ENCODE results near the gene SLC6A16. TPM values are rescaled to one million over a fixed set of nuclear protein-coding genes. Genes with fewer than 3 reads are reported as not detected.
"Not testable (repeated sequence)": the region's sequence is repeated elsewhere in the genome, so short reads cannot be mapped to it uniquely, and the experiment has no call there.

The SLC6A16 gene
- total RNA-seq, 1 donor from 2014 or later = 1.3 TPM

DNA sequence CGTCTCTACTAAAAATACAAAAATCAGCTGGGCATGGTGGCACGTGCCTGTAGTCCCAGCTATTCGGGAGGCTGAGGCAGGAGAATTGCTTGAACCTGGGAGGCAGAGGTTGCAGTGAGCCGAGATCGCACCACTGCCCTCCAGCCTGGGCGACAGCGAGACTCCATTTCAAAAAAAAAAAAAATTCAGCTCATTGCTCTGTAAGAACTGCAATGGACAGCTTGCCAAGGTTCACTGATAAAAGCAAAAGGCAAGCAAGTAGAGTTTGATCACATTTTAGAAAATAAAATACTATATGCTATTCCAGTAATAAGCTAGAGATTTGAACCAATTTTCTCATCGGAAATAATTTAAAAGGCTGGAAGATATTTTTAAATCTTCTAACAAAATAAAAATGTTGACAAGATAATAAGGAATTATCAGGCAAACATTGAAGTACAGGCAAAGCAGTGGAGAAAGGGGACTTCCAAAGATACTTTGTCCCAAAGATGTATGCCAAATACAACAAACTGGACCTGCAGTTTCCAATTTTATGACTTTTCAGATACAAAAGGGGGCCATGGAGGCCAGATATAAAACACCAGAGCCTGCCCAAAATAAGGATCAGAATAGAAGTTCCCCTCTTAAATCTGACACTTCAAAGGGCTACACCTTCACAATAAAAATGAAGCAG lies 29.6 kb downstream of the SLC6A16 start:
- intact Hi-C loops (cut with micrococcal nuclease) = no loop called here
- Mint-ChIP-seq H3K36me3 (ENCODE audit: low read depth) (no peaks in the 10 kb centered on the region), H3K27ac (no peak overlapping the region), H3K9me3 (no peaks in the 10 kb centered on the region), H3K4me1 (peaks cover 1% of the 10 kb centered on the region), H3K27me3 (peaks cover 10% of the 10 kb centered on the region), H3K4me3 (no peak overlapping the region)
- no peak for DNase-seq

- peaks cover 8% of the 10 kb centered on the region for H3K27me3 Mint-ChIP-seq
- no peaks in the 10 kb centered on the region for H3K4me1 Mint-ChIP-seq
- no peaks in the 10 kb centered on the region for H3K9me3 Mint-ChIP-seq
- H3K27ac Mint-ChIP-seq = no peak overlapping the region
- intact Hi-C loops (cut with micrococcal nuclease) = no loop called here
- DNase-seq = no peak
- H3K4me3 Mint-ChIP-seq = no peak overlapping the region
- no peaks in the 10 kb centered on the region for H3K36me3 Mint-ChIP-seq (ENCODE audit: low read depth)
These were observed 30.6 kb downstream of the SLC6A16 start for GRCh38 chr19:49294401-49294800.

GRCh38 chr19:49290517-49290916 lies 34.5 kb downstream of the SLC6A16 start:
- H3K36me3 Mint-ChIP-seq (ENCODE audit: low read depth) = no peaks in the 10 kb centered on the region
- H3K27me3 Mint-ChIP-seq = peaks cover 4% of the 10 kb centered on the region
- no peak overlapping the region for H3K4me3 Mint-ChIP-seq
- no peaks in the 10 kb centered on the region for H3K4me1 Mint-ChIP-seq
- H3K27ac Mint-ChIP-seq = no peak overlapping the region
- no peak for DNase-seq
- intact Hi-C loops (cut with micrococcal nuclease) = no loop called here
- H3K9me3 Mint-ChIP-seq = no peaks in the 10 kb centered on the region

- H3K4me3 Mint-ChIP-seq; DNase-seq; H3K4me1 Mint-ChIP-seq; H3K27ac Mint-ChIP-seq; H3K36me3 Mint-ChIP-seq (ENCODE audit: low read depth); intact Hi-C loops (cut with micrococcal nuclease); H3K9me3 Mint-ChIP-seq; H3K27me3 Mint-ChIP-seq: not testable (repeated sequence)
These were observed 35.7 kb downstream of the SLC6A16 start for GRCh38 chr19:49289286-49289685.

- intact Hi-C loops (cut with micrococcal nuclease); H3K27ac Mint-ChIP-seq; H3K4me3 Mint-ChIP-seq; H3K4me1 Mint-ChIP-seq; H3K9me3 Mint-ChIP-seq; DNase-seq; H3K27me3 Mint-ChIP-seq; H3K36me3 Mint-ChIP-seq (ENCODE audit: low read depth): not testable (repeated sequence)
These were observed 36.8 kb downstream of the SLC6A16 start for GRCh38 chr19:49288205-49288604.

DNA sequence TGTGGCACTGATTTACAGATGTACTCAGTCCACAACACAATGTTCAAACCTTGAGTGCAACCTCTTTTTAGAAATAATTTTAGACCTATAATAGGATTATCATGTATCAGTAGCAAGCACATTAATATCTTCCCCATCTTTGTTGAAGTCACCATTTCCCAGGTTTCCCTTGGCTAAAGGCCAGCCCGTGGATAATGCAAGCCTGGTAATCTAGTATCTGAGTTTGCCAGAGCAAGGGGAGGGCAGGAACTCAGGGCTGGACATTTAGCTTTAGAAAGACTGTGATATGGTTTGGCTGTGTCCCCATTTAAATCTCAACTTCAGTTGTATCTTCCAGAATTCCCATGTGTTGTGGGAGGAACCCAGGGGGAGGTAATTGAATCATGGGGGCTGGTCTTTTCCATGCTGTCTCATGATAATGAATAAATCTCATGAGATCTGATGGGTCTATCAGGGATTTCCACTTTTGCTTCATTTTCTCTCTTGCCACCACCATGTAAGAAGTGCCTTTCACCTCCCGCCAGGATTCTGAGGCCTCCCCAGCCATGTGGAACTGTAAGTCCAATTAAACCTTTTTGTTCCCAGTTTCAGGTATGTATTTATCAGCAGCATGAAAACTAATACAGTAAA lies 37.7 kb downstream of the SLC6A16 start:
- no peak overlapping the region for H3K27ac Mint-ChIP-seq
- peaks cover 4% of the 10 kb centered on the region for H3K27me3 Mint-ChIP-seq
- H3K4me3 Mint-ChIP-seq = no peak overlapping the region
- no peaks in the 10 kb centered on the region for H3K4me1 Mint-ChIP-seq
- H3K36me3 Mint-ChIP-seq (ENCODE audit: low read depth) = no peaks in the 10 kb centered on the region
- intact Hi-C loops (cut with micrococcal nuclease) = no loop called here
- DNase-seq = no peak
- H3K9me3 Mint-ChIP-seq = no peaks in the 10 kb centered on the region

- no peak overlapping the region for H3K4me3 Mint-ChIP-seq
- no peak overlapping the region for H3K27ac Mint-ChIP-seq
- intact Hi-C loops (cut with micrococcal nuclease) = no loop called here
- H3K27me3 Mint-ChIP-seq = peaks cover 5% of the 10 kb centered on the region
- H3K36me3 Mint-ChIP-seq (ENCODE audit: low read depth) = no peaks in the 10 kb centered on the region
- DNase-seq = no peak
- no peaks in the 10 kb centered on the region for H3K9me3 Mint-ChIP-seq
- H3K4me1 Mint-ChIP-seq = no peaks in the 10 kb centered on the region
These were observed 42.8 kb downstream of the SLC6A16 start for GRCh38 chr19:49282184-49282583.

- DNase-seq = no peak
- Mint-ChIP-seq H3K9me3 (no peaks in the 10 kb centered on the region), H3K4me3 (no peak overlapping the region), H3K4me1 (peaks cover 3% of the 10 kb centered on the region), H3K36me3 (ENCODE audit: low read depth) (no peaks in the 10 kb centered on the region), H3K27me3 (peaks cover 22% of the 10 kb centered on the region), H3K27ac (no peak overlapping the region)
- intact Hi-C loops (cut with micrococcal nuclease) = no loop called here
These were observed 52.8 kb downstream of the SLC6A16 start for GRCh38 chr19:49272204-49272603.

DNA sequence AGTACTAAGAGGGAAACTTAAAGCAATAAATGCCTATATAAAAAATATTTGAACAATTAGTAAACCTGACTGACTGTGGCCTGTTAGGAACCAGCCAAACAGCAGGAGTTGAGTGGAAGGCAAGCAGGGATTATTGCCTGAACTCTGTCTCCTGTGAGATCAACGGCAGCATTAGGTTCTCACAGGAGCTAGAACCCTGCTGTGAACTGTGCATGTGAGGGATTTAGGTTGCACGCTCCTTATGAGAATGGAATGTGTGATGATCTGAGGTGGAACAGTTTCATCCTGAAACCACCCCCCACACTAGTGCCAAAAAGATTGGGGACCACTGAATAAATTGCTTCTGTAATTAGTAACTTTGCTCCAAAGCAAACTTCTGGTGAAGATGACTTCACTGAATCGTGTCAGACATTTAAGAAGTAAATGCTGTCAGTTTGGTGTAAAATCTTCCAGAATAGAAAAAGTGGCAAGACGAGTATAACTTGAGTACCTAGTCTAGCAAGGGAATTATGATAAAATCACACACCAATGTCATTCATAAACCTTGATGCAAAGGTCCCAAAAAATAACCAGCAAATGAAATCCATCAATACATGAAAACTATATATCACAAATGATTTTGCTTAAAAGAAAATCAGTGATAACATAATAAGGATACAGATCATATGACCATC lies 53.8 kb downstream of the SLC6A16 start:
- H3K36me3 Mint-ChIP-seq (ENCODE audit: low read depth) = no peaks in the 10 kb centered on the region
- peaks cover 20% of the 10 kb centered on the region for H3K27me3 Mint-ChIP-seq
- no peak for DNase-seq
- no peaks in the 10 kb centered on the region for H3K9me3 Mint-ChIP-seq
- H3K27ac Mint-ChIP-seq = no peak overlapping the region
- peaks cover 3% of the 10 kb centered on the region for H3K4me1 Mint-ChIP-seq
- intact Hi-C loops (cut with micrococcal nuclease) = no loop called here
- no peak overlapping the region for H3K4me3 Mint-ChIP-seq

DNA sequence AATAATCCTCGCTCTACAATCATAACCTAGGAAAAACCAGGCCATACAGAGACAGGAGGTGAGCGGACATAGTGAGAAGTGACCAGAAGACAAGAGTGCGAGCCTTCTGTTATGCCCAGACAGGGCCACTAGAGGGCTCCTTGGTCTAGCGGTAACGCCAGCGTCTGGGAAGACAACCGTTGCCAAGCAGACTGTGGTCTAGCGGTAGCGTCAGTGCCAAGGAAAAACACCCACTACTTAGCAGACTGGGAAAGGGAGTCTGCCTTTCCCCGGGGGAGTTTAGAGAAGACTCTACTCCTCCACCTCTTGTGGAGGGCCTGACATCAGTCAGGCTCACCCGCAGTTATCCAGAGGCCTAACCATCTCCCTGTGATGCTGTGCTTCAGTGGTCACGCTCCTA lies 58.6 kb downstream of the SLC6A16 start:
- H3K27ac Mint-ChIP-seq; H3K4me3 Mint-ChIP-seq; H3K9me3 Mint-ChIP-seq; H3K4me1 Mint-ChIP-seq; H3K36me3 Mint-ChIP-seq (ENCODE audit: low read depth): not testable (repeated sequence)
- intact Hi-C loops (cut with micrococcal nuclease) = loop anchor here (1.0 kb wide), 2 partner anchors 62 to 204 kb away; no protein-coding TSS in a partner anchor
- peak; percentile 87 for DNase-seq
- peaks cover 20% of the 10 kb centered on the region for H3K27me3 Mint-ChIP-seq

- Mint-ChIP-seq H3K27me3 (peaks cover 16% of the 10 kb centered on the region), H3K36me3 (ENCODE audit: low read depth) (no peaks in the 10 kb centered on the region), H3K4me1 (no peaks in the 10 kb centered on the region), H3K4me3 (no peak overlapping the region), H3K9me3 (peaks cover 4% of the 10 kb centered on the region), H3K27ac (no peak overlapping the region)
- DNase-seq = no peak
- intact Hi-C loops (cut with micrococcal nuclease) = no loop called here
These were observed 60.7 kb downstream of the SLC6A16 start for GRCh38 chr19:49264258-49264657.

- peaks cover 2% of the 10 kb centered on the region for H3K36me3 Mint-ChIP-seq (ENCODE audit: low read depth)
- peaks cover 14% of the 10 kb centered on the region for H3K27me3 Mint-ChIP-seq
- no peak for DNase-seq
- no peak overlapping the region for H3K27ac Mint-ChIP-seq
- H3K4me3 Mint-ChIP-seq = no peak overlapping the region
- no peaks in the 10 kb centered on the region for H3K4me1 Mint-ChIP-seq
- H3K9me3 Mint-ChIP-seq = peaks cover 4% of the 10 kb centered on the region
- intact Hi-C loops (cut with micrococcal nuclease) = no loop called here
These were observed 63.4 kb downstream of the SLC6A16 start for GRCh38 chr19:49261602-49262001.

DNA sequence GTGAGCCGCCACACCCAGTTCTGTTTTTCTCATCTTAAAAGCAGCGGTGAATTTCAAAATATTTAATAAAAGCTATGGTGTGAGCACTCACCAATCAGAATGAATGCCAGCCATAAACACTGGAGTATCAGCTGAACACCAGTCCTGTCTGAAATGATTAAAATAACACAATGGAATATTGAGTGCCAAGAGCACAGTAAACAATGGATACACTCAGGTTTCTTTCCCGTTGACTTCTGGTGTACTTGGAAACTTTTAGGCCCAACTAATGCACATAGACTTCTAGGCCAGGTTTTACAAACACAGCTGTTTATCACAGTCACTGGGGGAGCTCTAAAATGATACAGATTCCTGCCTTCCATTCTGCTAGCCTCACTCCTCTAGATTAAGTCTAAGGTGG lies 68.3 kb downstream of the SLC6A16 start:
- peaks cover 4% of the 10 kb centered on the region for H3K9me3 Mint-ChIP-seq
- peaks cover 2% of the 10 kb centered on the region for H3K36me3 Mint-ChIP-seq (ENCODE audit: low read depth)
- no peak overlapping the region for H3K27ac Mint-ChIP-seq
- intact Hi-C loops (cut with micrococcal nuclease) = no loop called here
- DNase-seq = no peak
- H3K4me1 Mint-ChIP-seq = no peaks in the 10 kb centered on the region
- H3K4me3 Mint-ChIP-seq = no peak overlapping the region
- peaks cover 4% of the 10 kb centered on the region for H3K27me3 Mint-ChIP-seq

DNA sequence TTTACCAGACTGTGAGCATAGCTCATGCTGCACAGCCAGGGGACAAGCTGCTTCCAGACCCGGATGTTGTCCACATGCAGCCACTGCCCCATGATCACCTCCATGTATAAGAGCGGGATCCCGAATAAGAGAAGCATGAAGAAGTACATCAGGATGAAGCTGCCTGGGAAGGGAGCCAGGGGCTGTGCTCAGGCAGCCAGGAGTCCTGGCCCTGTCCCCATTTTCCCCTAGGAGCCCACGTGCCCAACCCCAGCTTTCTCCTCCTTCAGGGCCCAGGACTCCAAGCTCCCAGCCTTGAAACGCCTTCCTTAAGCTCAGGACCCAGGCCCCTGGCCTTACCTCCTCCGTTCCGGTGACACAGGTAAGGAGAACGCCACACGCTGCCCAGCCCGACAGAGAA lies 69.3 kb downstream of the SLC6A16 start:
- Mint-ChIP-seq H3K9me3 (peaks cover 4% of the 10 kb centered on the region), H3K4me3 (no peak overlapping the region), H3K4me1 (no peaks in the 10 kb centered on the region), H3K27me3 (peaks cover under 1% of the 10 kb centered on the region), H3K27ac (no peak overlapping the region), H3K36me3 (ENCODE audit: low read depth) (peaks cover 2% of the 10 kb centered on the region)
- no peak for DNase-seq
- intact Hi-C loops (cut with micrococcal nuclease) = no loop called here

All from activated CD4-positive, alpha-beta T cell treated with anti-CD3 and anti-CD28 coated beads, Interleukin-2, amount 10 ng/mL, durations not matched to agents 24 days and 14 days (primary cell).